Activated B cell treated with CpG ODN at 0.5 μM for 24 hours (primary cell): ENCODE measurements around the gene EDIL3. TPM values are rescaled to one million over a fixed set of nuclear protein-coding genes. Genes with fewer than 3 reads are reported as not detected.
"Not testable (repeated sequence)": the region's sequence is repeated elsewhere in the genome, so short reads cannot be mapped to it uniquely, and the experiment has no call there.

Source experiments
- ATAC-seq: fragments of 200-7000 bp; cut with Tn5 transposase; one replicate; pipeline ENCODE4 v1.10.0; 2021; ENCODE audit warnings: low read depth, mild to moderate bottlenecking, moderate library complexity
- CTCF ChIA-PET: fragments of 350-600 bp; sonication (Branson Sonifier 250); formaldehyde crosslinking; loops from one replicate; lab custom pipeline; 2021; ENCODE audit warnings: antibody characterized with exemption; lab: Charles Lee
- POLR2A ChIA-PET: fragments of 350-600 bp; sonication (Branson Sonifier 250); formaldehyde crosslinking; loops from one replicate; lab custom pipeline; 2021; ENCODE audit warnings: antibody characterized with exemption; lab: Charles Lee
- DNase-seq: peaks from one replicate; pipeline ENCODE4 v3.0.0; 2022
- H3K27ac Mint-ChIP-seq: one replicate; pipeline ENCODE4 v1.8.0; 2020; ENCODE audit warnings: mixed read lengths
- H3K27me3 Mint-ChIP-seq: one replicate; pipeline ENCODE4 v1.8.0; 2021; ENCODE audit warnings: mixed read lengths
- H3K36me3 Mint-ChIP-seq: one replicate; pipeline ENCODE4 v1.8.0; 2021; ENCODE audit warnings: low read depth, mixed read lengths
- H3K4me1 Mint-ChIP-seq: one replicate; pipeline ENCODE4 v1.8.0; 2021; ENCODE audit warnings: mixed read lengths
- H3K4me3 Mint-ChIP-seq: one replicate; pipeline ENCODE4 v1.8.0; 2020; ENCODE audit warnings: mild to moderate bottlenecking, mixed read lengths
- H3K9me3 Mint-ChIP-seq: one replicate; pipeline ENCODE4 v1.8.0; 2020; ENCODE audit warnings: mixed read lengths
- CTCF ChIP-seq: fragments of 200-600 bp; IDR thresholded peaks from one replicate; pipeline ENCODE4 v1.8.0; 2022; ENCODE audit warnings: antibody characterized with exemption, mild to moderate bottlenecking
- intact Hi-C: fragments of 100-400 bp; cut with micrococcal nuclease; formaldehyde crosslinking; loops from one replicate; pipeline ENCODE4 v1.15.1; 2024
- total RNA-seq: library from RNA; stranded (reverse); gene quantifications from 2 replicates; pipeline ENCODE4 v1.2.3, GENCODE V29; 2022

EDIL3 gene
- total RNA-seq, 1 donor from 2014 or later = not detected

DNA sequence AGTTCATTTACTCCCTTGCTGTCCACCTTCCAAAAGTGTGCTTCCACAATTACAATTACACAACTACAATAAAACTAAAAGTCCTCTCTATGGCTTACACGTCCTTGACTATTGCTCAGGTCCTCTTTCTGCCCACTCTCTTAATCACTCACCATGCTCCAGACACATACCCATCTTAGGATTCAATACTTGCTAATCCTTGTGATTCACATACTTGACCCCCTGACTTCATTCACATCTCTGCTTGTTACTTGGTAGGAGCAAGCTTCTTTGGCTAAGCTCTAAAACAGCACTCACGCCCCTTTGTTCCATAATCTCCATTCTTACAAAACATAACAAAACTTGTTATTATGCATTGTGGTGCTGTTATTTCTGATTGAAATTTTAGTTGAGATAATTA lies 215.8 kb downstream of the EDIL3 start:
- Mint-ChIP-seq H3K27ac (no peak overlapping the region), H3K4me1 (no peaks in the 10 kb centered on the region), H3K4me3 (no peak overlapping the region), H3K27me3 (no peaks in the 10 kb centered on the region), H3K36me3 (no peaks in the 10 kb centered on the region), H3K9me3 (no peaks in the 10 kb centered on the region)
- CTCF ChIA-PET = no interaction called here
- intact Hi-C loops = no loop called here
- POLR2A ChIA-PET = no interaction called here
- TF ChIP-seq CTCF = no peak
- no peak for ATAC-seq
- no peak for DNase-seq

- no peaks in the 10 kb centered on the region for H3K36me3 Mint-ChIP-seq
- POLR2A ChIA-PET = no interaction called here
- H3K27me3 Mint-ChIP-seq = no peaks in the 10 kb centered on the region
- H3K4me1 Mint-ChIP-seq = no peaks in the 10 kb centered on the region
- H3K27ac Mint-ChIP-seq = no peak overlapping the region
- no peaks in the 10 kb centered on the region for H3K9me3 Mint-ChIP-seq
- DNase-seq (no peak), ATAC-seq (no peak)
- intact Hi-C loops = no loop called here
- no peak overlapping the region for H3K4me3 Mint-ChIP-seq
- TF ChIP-seq CTCF = no peak
- CTCF ChIA-PET = no interaction called here
Observed at GRCh38 chr5:84163671-84164070, 221.0 kb downstream of the EDIL3 start.

DNA sequence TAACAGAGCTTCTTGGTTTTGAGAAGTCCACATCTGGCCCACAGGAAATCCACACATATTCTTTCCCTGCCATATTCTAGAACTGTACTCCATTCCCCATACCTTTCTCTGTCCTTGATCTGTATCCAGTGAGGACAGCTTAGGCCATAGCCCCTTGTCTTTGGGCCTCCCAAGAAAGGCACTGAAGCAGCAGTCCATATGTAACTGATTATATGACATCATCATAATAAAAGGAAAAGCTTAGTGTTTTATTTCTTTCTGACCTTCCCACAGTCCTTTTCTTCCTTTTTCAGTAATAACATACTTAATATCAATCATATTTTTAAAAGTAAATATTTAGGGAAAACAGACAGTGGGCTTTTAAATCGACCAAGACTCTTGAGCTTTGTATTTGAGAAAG lies 222.0 kb downstream of the EDIL3 start:
- no peak for ATAC-seq
- Mint-ChIP-seq H3K4me3 (no peak overlapping the region), H3K27ac (no peak overlapping the region), H3K36me3 (no peaks in the 10 kb centered on the region), H3K9me3 (no peaks in the 10 kb centered on the region), H3K4me1 (no peaks in the 10 kb centered on the region), H3K27me3 (no peaks in the 10 kb centered on the region)
- intact Hi-C loops = no loop called here
- DNase-seq = no peak
- no peak for TF ChIP-seq CTCF
- ChIA-PET CTCF (no interaction called here), POLR2A (no interaction called here)

DNA sequence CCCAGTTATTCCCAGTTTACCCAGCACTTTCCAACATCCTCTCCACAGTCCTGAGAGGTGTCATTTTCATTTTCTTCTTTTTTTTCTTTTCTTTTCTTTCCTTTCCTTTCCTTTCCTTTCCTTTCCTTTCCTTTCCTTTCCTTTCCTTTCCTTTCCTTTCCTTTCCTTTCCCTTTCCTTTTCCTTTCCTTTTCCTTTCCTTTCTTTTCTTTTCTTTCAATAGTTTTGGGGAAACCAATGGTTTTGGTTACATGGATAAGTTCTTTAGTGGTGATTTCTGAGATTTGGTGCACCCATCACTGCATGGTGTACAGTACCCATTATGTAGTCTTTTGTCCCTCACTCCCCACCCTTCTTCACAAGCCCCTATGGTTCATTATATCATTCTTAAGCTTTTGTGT lies 224.0 kb downstream of the EDIL3 start:
- CTCF ChIA-PET, ATAC-seq, H3K36me3 Mint-ChIP-seq, H3K27me3 Mint-ChIP-seq, H3K27ac Mint-ChIP-seq, H3K4me3 Mint-ChIP-seq, intact Hi-C loops, H3K9me3 Mint-ChIP-seq, POLR2A ChIA-PET, H3K4me1 Mint-ChIP-seq, DNase-seq: not testable (repeated sequence)

DNA sequence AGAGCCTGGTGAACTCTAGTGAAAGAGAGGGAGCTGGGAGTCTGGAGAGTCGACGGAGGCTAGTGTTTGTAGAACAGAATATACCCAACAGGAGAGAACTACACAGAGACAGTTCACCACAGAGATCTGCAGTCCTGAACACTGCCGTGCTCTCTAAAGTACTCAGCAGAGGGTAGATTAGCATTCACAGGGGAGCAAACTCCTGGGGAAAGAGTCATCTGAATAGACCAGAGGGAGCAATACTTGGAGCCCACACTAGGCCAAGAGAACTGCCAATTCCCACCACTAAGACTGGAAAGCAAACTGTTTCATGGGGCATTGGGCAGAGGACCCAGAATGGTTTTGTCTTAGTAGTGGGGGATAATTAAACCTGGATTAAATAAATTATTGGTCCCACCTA lies 235.6 kb downstream of the EDIL3 start:
- Mint-ChIP-seq H3K27ac (no peak overlapping the region), H3K4me3 (no peak overlapping the region), H3K27me3 (no peaks in the 10 kb centered on the region), H3K9me3 (peaks cover 3% of the 10 kb centered on the region), H3K36me3 (no peaks in the 10 kb centered on the region), H3K4me1 (no peaks in the 10 kb centered on the region)
- intact Hi-C loops = no loop called here
- POLR2A ChIA-PET = no interaction called here
- DNase-seq (no peak), ATAC-seq (no peak)
- CTCF ChIA-PET = no interaction called here
- no peak for TF ChIP-seq CTCF

DNA sequence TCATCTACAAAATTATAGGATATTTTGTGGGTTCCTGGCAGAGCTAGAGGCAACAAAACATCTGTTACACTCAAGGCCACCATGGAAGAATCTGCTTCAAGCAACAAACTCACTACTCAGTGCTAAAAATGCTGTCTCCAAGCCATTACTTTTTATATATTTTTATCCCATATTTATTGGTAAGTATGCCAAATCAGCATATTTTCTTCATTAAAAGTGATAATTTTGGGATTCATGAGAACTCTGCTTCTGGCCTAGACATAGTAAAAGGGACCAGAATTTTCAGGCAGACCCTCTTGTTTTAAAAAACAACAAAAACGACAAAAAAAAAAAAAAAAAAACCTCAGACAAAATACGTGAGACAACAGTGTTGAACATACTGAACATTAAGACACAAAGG lies 236.0 kb downstream of the EDIL3 start:
- ChIA-PET CTCF (no interaction called here), POLR2A (no interaction called here)
- Mint-ChIP-seq H3K4me3 (no peak overlapping the region), H3K4me1 (no peaks in the 10 kb centered on the region), H3K36me3 (no peaks in the 10 kb centered on the region), H3K27ac (no peak overlapping the region), H3K27me3 (no peaks in the 10 kb centered on the region), H3K9me3 (no peaks in the 10 kb centered on the region)
- DNase-seq (no peak), ATAC-seq (no peak)
- intact Hi-C loops = no loop called here
- no peak for TF ChIP-seq CTCF
